Endothelial cell of umbilical vein (primary cell): ENCODE measurements around the gene ELMO1. TPM values are rescaled to one million over a fixed set of nuclear protein-coding genes. Genes with fewer than 3 reads are reported as not detected.

Experiments used
- BruUV-seq: library from RNA; stranded (reverse); fragments of 400-500 nt; replicated peaks from 2 replicates; lab custom pipeline; 2021; lab: Mats Ljungman, UMichigan
- CTCF ChIA-PET: fragments of 300-600, 350-600 bp; sonication (Branson Sonifier 250); formaldehyde crosslinking; loops from one replicate; lab custom pipeline; 2021; ENCODE audit warnings: antibody characterized with exemption, inconsistent platforms; lab: Charles Lee
- POLR2A ChIA-PET: fragments of 300-600, 350-600 bp; sonication (Branson Sonifier 250); formaldehyde crosslinking; loops from one replicate; lab custom pipeline; 2021; ENCODE audit warnings: antibody characterized with exemption, inconsistent platforms; lab: Charles Lee
- DNase-seq: peaks from one replicate; pipeline ENCODE4 v3.0.0-alpha.2; 2011; ENCODE audit warnings: low read depth, low spot score
- FAIRE-seq: peaks from 2 replicates; lab custom pipeline; 2011; peaks lifted over from hg19 to GRCh38; lab: Jason Lieb, UNC
- H2AFZ ChIP-seq: 2 replicates; pipeline ENCODE4 v1.6.0; 2012; ENCODE audit warnings: low read depth, low read length, control low read depth, inconsistent platforms
- H3K27ac ChIP-seq: 2 replicates; pipeline ENCODE4 v1.5.1; 2011; ENCODE audit warnings: low read depth, mild to moderate bottlenecking, control low read depth, low read length, moderate library complexity; ENCODE audit not compliant: insufficient read depth
- H3K27me3 ChIP-seq, 2 experiments: 2 replicates each; pipeline versions ENCODE4 v1.6.0 to v1.6.1; 2011; ENCODE audit warnings: low read length in 2 of 2, mixed read lengths in 1 of 2; ENCODE audit not compliant: control insufficient read depth in 2 of 2, insufficient read depth in 2 of 2
- H3K36me3 ChIP-seq, 2 experiments: 2 replicates in 1 of 2; 3 replicates in 1 of 2; pipeline ENCODE4 v1.5.1; 2011; ENCODE audit warnings: low read length in 2 of 2, mild to moderate bottlenecking in 1 of 2, moderate library complexity in 1 of 2; ENCODE audit not compliant: control insufficient read depth in 2 of 2, insufficient read depth in 2 of 2; ENCODE audit errors: extremely low read depth in 1 of 2
- H3K4me1 ChIP-seq: 3 replicates; pipeline ENCODE4 v1.5.1; 2011; ENCODE audit warnings: mild to moderate bottlenecking, low read length; ENCODE audit not compliant: control insufficient read depth, insufficient read depth; ENCODE audit errors: extremely low read depth
- H3K4me2 ChIP-seq: 2 replicates; pipeline ENCODE4 v1.6.1; 2011; ENCODE audit warnings: low read length, control low read depth, mixed read lengths; ENCODE audit not compliant: insufficient read depth
- H3K4me3 ChIP-seq, 3 experiments: fragments of 200-600 bp in 1 of 3; sonication (generic), shearing (Covaris generic) in 1 of 3; replicated peaks in 1 of 3; 2 replicates each; pipeline ENCODE4 v1.5.1; 2011 to 2016; ENCODE audit warnings: control low read depth in 3 of 3, low read length in 3 of 3, mild to moderate bottlenecking in 2 of 3, inconsistent platforms in 1 of 3, low read depth in 1 of 3, moderate library complexity in 1 of 3; ENCODE audit not compliant: insufficient read depth in 1 of 3
- H3K79me2 ChIP-seq: 2 replicates; pipeline ENCODE4 v1.6.0; 2012; ENCODE audit warnings: low read length, inconsistent platforms; ENCODE audit not compliant: control insufficient read depth, insufficient read depth
- H3K9ac ChIP-seq: replicated peaks from 2 replicates; pipeline ENCODE3; 2011; ENCODE audit warnings: low read length, control low read depth; ENCODE audit not compliant: insufficient read depth; ENCODE audit errors: extremely low read depth
- H3K9me1 ChIP-seq: replicated peaks from 3 replicates; pipeline ENCODE4 v1.6.0; 2011; ENCODE audit warnings: mild to moderate bottlenecking, low read length; ENCODE audit not compliant: control insufficient read depth, insufficient read depth; ENCODE audit errors: extremely low read depth
- H3K9me3 ChIP-seq: replicated peaks from 2 replicates; pipeline ENCODE4 v1.5.1; 2012; ENCODE audit warnings: low read length, inconsistent platforms; ENCODE audit not compliant: control insufficient read depth, insufficient read depth
- H4K20me1 ChIP-seq: replicated peaks from 2 replicates; pipeline ENCODE3; 2011; ENCODE audit warnings: mild to moderate bottlenecking, low read length; ENCODE audit not compliant: control insufficient read depth, insufficient read depth; ENCODE audit errors: extremely low read depth
- CTCF ChIP-seq, 2 donors: IDR thresholded peaks; 1 replicate in 1 of 2; 2 replicates in 1 of 2; pipeline ENCODE4 v1.5.1; 2011; ENCODE audit warnings: low read length in 2 of 2, mild to moderate bottlenecking in 2 of 2, moderate library complexity in 2 of 2, control low read depth in 1 of 2, inconsistent platforms in 1 of 2, low read depth in 1 of 2; ENCODE audit not compliant: insufficient read depth in 1 of 2; ENCODE audit errors: extremely low read depth in 1 of 2
- EZH2 ChIP-seq: IDR thresholded peaks from 2 replicates; pipeline ENCODE4 v1.6.1; 2012; ENCODE audit warnings: borderline replicate concordance, low read depth, mild to moderate bottlenecking, moderate library complexity, low read length, inconsistent platforms; ENCODE audit not compliant: severe bottlenecking
- FOS ChIP-seq: IDR thresholded peaks from 2 replicates; pipeline ENCODE4 v1.6.1; 2011; ENCODE audit warnings: mild to moderate bottlenecking, low read length, moderate library complexity, borderline replicate concordance; ENCODE audit not compliant: insufficient read depth
- GATA2 ChIP-seq: IDR thresholded peaks from 2 replicates; pipeline ENCODE4 v1.7.0; 2011; ENCODE audit warnings: low read depth, mild to moderate bottlenecking, moderate library complexity, mixed read lengths, low read length; ENCODE audit not compliant: insufficient read length, insufficient read depth
- JUN ChIP-seq: IDR thresholded peaks from 2 replicates; pipeline ENCODE4 v1.6.1; 2011; ENCODE audit warnings: borderline replicate concordance, low read depth; ENCODE audit not compliant: insufficient read length, insufficient read depth
- MYC ChIP-seq: IDR thresholded peaks from one replicate; pipeline ENCODE4 v1.6.1; 2011; ENCODE audit warnings: mild to moderate bottlenecking, low read depth, low read length
- POLR2A ChIP-seq: IDR thresholded peaks from 2 replicates; pipeline ENCODE4 v1.6.1; 2012; ENCODE audit warnings: low read depth, mild to moderate bottlenecking, control low read depth, low read length
- POLR2AphosphoS5 ChIP-seq: IDR thresholded peaks from 2 replicates; pipeline ENCODE4 v1.6.1; 2012; ENCODE audit warnings: low read depth, mild to moderate bottlenecking, control low read depth, low read length, moderate library complexity; ENCODE audit not compliant: insufficient read depth
- dilution Hi-C: fragments of 300-500 bp; cut with MboI; formaldehyde crosslinking; loops from one replicate; pipeline ENCODE4 v1.15.0; 2019; ENCODE audit warnings: low sequenced_read_pairs; ENCODE audit not compliant: extremely low pct_ligation_motif_present
- intact Hi-C: fragments of 100-400 bp; cut with micrococcal nuclease; formaldehyde crosslinking; loops from one replicate; pipeline ENCODE4 v1.10.0; 2022
- polyA plus RNA-seq, 4 experiments: library from polyadenylated mRNA; depleted of rRNA in 3 of 4; stranded (reverse) in 3 of 4; unstranded in 1 of 4; fragments of >200 nt; gene quantifications; 2 replicates each; pipeline versions ENCODE4 v1.2.1 to v1.2.3, GENCODE V29; 2011 to 2012; ENCODE audit warnings: missing spikeins in 1 of 4
- total RNA-seq: library from RNA; stranded (reverse); gene quantifications from 2 replicates; pipeline ENCODE4 v1.2.3, GENCODE V29; 2021
- TF ChIP-seq, protein P1 (sequence below): IDR thresholded peaks from 2 replicates; pipeline ENCODE4 v1.6.1; 2011; ENCODE audit not compliant: insufficient read depth, insufficient read length

ELMO1 gene
- total and polyA plus RNA-seq, 2 donors (not counting 3 experiments of a cell fraction or from before 2014, with no cell fraction given), result 17.0 to 30.6 TPM

DNA sequence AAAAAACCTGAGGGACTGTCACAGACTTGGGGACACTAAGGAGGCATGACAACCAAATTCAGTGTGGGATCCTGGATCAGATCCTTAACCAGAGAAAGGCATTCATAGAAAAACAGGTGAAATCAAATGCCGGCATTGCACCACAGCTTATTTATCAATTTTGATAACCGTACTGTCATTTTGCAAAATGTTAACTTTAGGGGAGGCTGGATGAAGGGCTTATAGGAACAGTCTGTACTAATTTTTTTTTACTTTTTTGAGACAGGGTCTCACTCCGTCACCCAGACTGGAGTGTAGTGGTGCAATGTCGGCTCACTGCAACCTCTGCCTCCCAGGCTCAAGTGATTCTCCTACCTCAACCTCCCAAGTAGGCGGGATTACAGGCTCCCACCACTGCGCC lies 217.1 kb downstream of the ELMO1 start:
- intact Hi-C loops, result loop anchor here (10.0 kb wide), 1 partner anchor 503 kb away; no protein-coding TSS in a partner anchor
- Histone ChIP-seq H3K9ac (no peak overlapping the region), H4K20me1 (no peaks in the 10 kb centered on the region), H3K9me3 (no peaks in the 10 kb centered on the region), H2AFZ (no peak overlapping the region), H3K36me3 (no peaks in the 10 kb centered on the region), H3K79me2 (no peaks in the 10 kb centered on the region), H3K27me3 (no peaks in the 10 kb centered on the region), H3K4me2 (no peak overlapping the region), H3K9me1 (no peaks in the 10 kb centered on the region), H3K27ac (no peak overlapping the region), H3K4me1 (no peaks in the 10 kb centered on the region), H3K4me3 (no peak overlapping the region)
- no TSS peak for BruUV-seq
- dilution Hi-C loops, result no loop called here
- FAIRE-seq, result no peak
- ChIA-PET POLR2A (no interaction called here), CTCF (no interaction called here)
- TF ChIP-seq MYC (no peak), CTCF (IDR thresholded peaks at IDR 0.05; ENCODE audit: extremely low read depth in 1 of 2, insufficient read depth in 1 of 2, low read depth in 1 of 2, low read length in 2 of 2) (no peak), POLR2A (no peak), GATA2 (no peak), EZH2 (no peak), POLR2AphosphoS5 (no peak), JUN (no peak), FOS (no peak)
- TF ChIP-seq, protein P1, sequence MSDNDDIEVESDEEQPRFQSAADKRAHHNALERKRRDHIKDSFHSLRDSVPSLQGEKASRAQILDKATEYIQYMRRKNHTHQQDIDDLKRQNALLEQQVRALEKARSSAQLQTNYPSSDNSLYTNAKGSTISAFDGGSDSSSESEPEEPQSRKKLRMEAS, result no peak
- DNase-seq, result no peak
